ENCODE measurements around the gene PIK3CG. TPM values are rescaled to one million over a fixed set of nuclear protein-coding genes. Genes with fewer than 3 reads are reported as not detected.
"Not testable (repeated sequence)": the region's sequence is repeated elsewhere in the genome, so short reads cannot be mapped to it uniquely, and the experiment has no call there.

Gene PIK3CG
- total RNA-seq, 1 donor from 2014 or later = 0.82 TPM

DNA sequence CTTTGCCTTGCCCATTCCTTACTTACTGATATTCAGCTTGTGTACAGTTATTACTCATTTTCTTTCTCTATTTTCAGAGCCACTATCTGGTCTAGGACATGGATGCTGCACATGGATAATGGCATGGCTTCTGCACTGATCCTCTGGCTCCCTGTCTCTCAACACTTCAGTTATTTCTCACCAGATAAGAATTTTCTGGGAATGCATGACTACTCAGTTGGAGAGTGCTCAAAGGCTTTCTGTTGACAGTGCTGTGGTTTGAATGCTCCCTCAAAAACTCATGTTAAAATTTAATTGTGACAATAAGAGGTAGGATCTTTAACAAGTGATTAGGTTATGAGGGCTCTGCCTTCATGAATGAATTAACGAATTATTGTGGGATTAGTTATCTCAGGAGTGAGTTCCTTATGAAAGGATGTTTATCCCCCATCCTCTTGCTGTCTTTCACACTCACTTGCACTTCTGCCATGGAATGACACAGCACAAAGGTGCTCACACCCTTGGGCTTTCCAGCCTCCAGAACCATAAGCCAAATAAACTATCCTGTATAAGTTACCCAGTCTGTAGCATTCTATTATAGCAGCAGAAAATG lies 16.1 kb upstream of the PIK3CG start:
- DNase-seq (ENCODE audit: low read depth) (peak; percentile 89), FAIRE-seq (peak; percentile 83)
- H3K36me3 ChIP-seq (ENCODE audit: insufficient read depth, low read length) = no peaks in the 10 kb centered on the region
- peaks cover 9% of the 10 kb centered on the region for H3K4me1 ChIP-seq (ENCODE audit: insufficient read depth, low read length)
- H4K20me1 ChIP-seq (ENCODE audit: insufficient read depth, low read length) = no peaks in the 10 kb centered on the region
- Mint-ChIP-seq H3K4me3 (ENCODE audit: unreplicated experiment) (no peak overlapping the region), H3K9me3 (ENCODE audit: unreplicated experiment) (peaks cover 4% of the 10 kb centered on the region), H3K27me3 (ENCODE audit: low read depth, unreplicated experiment) (peaks cover 3% of the 10 kb centered on the region), H3K36me3 (ENCODE audit: low read depth, unreplicated experiment) (no peaks in the 10 kb centered on the region), H3K4me1 (ENCODE audit: low read depth, unreplicated experiment) (peaks cover 14% of the 10 kb centered on the region), H3K27ac (ENCODE audit: unreplicated experiment) (peak overlapping the region; percentile 3)
- TF ChIP-seq, protein P1, sequence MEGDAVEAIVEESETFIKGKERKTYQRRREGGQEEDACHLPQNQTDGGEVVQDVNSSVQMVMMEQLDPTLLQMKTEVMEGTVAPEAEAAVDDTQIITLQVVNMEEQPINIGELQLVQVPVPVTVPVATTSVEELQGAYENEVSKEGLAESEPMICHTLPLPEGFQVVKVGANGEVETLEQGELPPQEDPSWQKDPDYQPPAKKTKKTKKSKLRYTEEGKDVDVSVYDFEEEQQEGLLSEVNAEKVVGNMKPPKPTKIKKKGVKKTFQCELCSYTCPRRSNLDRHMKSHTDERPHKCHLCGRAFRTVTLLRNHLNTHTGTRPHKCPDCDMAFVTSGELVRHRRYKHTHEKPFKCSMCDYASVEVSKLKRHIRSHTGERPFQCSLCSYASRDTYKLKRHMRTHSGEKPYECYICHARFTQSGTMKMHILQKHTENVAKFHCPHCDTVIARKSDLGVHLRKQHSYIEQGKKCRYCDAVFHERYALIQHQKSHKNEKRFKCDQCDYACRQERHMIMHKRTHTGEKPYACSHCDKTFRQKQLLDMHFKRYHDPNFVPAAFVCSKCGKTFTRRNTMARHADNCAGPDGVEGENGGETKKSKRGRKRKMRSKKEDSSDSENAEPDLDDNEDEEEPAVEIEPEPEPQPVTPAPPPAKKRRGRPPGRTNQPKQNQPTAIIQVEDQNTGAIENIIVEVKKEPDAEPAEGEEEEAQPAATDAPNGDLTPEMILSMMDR (IDR thresholded peaks at IDR 0.05; ENCODE audit: insufficient read depth, low read depth, low read length) = no peak
- TF ChIP-seq EZH2 (IDR thresholded peaks at IDR 0.05; ENCODE audit: insufficient read depth, low read length) = no peak
- H3K9me3 ChIP-seq (ENCODE audit: insufficient read depth, low read depth, low read length) = no peaks in the 10 kb centered on the region
- peak overlapping the region; percentile 30 for H3K27ac ChIP-seq (ENCODE audit: low read depth, low read length)
- H3K4me2 ChIP-seq (ENCODE audit: low read length) = peak overlapping the region; percentile 56
- H3K27me3 ChIP-seq (ENCODE audit: insufficient read depth, low read length) = no peaks in the 10 kb centered on the region
- no peak overlapping the region for H3K4me3 ChIP-seq (ENCODE audit: insufficient read depth, low read depth, low read length)
- H2AFZ ChIP-seq (ENCODE audit: low read depth, low read length) = no peak overlapping the region
- H3K79me2 ChIP-seq (ENCODE audit: insufficient read depth, low read length) = no peaks in the 10 kb centered on the region
- H3K9ac ChIP-seq (ENCODE audit: low read length) = no peak overlapping the region

DNA sequence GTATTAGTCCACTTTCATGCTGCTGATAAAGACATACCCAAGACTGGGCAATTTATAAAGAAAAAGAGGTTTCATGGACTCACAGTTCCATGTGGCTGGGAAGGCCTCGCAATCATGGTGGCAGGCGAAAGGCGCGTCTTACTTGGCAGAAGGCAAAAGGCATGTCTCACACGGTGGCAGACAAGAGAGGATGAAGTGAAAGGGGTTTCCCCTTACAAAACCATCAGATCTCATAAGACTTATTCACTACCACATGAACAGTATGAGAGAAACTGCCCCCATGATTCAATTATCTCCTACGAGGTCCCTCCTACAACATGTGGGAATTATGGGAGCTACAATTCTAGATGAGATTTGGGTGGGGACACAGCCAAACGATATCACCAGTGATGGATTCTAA lies 13.4 kb upstream of the PIK3CG start:
- not testable (repeated sequence) for H3K9ac ChIP-seq (ENCODE audit: low read length); H4K20me1 ChIP-seq (ENCODE audit: insufficient read depth, low read length); H3K4me1 ChIP-seq (ENCODE audit: insufficient read depth, low read length); H3K36me3 Mint-ChIP-seq (ENCODE audit: low read depth, unreplicated experiment); H3K4me3 Mint-ChIP-seq (ENCODE audit: unreplicated experiment); DNase-seq (ENCODE audit: low read depth); H2AFZ ChIP-seq (ENCODE audit: low read depth, low read length); H3K27ac ChIP-seq (ENCODE audit: low read depth, low read length); H3K36me3 ChIP-seq (ENCODE audit: insufficient read depth, low read length); H3K9me3 ChIP-seq (ENCODE audit: insufficient read depth, low read depth, low read length); H3K4me3 ChIP-seq (ENCODE audit: insufficient read depth, low read depth, low read length); H3K4me2 ChIP-seq (ENCODE audit: low read length); H3K27ac Mint-ChIP-seq (ENCODE audit: unreplicated experiment); FAIRE-seq; H3K79me2 ChIP-seq (ENCODE audit: insufficient read depth, low read length); H3K9me3 Mint-ChIP-seq (ENCODE audit: unreplicated experiment); H3K27me3 ChIP-seq (ENCODE audit: insufficient read depth, low read length); H3K27me3 Mint-ChIP-seq (ENCODE audit: low read depth, unreplicated experiment)
- peaks cover 14% of the 10 kb centered on the region for H3K4me1 Mint-ChIP-seq (ENCODE audit: low read depth, unreplicated experiment)

DNA sequence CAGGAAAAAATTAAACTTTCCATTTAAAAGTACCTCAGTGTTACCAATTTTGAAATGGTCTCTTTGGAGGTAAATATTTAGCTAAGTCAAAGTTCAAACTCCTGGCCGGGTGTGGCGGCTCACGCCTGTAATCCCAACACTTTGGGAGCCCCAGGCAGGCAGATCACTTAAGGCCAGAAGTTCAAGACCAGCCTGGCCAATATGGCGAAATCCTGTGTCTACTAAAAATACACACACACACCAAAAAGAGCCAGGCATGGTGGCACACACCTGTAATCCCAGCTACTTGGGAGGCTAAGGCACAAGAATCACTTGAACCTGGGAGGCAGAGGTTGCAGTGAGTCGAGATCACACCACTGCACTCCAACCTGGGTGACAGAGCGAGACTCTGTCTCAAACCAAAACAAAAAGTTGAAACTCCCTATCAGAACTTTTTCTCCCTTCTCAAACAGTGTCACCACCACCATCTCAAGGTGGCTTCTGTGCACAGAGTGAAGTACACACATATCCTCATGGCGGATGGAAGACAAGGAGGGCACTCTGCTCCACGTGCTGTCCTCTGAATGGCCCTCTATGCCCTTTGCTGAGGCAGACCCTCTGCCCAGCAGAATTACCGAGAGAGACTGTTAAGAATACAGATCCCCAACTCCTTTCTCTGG lies 11.7 kb upstream of the PIK3CG start:
- Mint-ChIP-seq H3K36me3 (ENCODE audit: low read depth, unreplicated experiment) (no peaks in the 10 kb centered on the region), H3K27me3 (ENCODE audit: low read depth, unreplicated experiment) (peaks cover 5% of the 10 kb centered on the region), H3K27ac (ENCODE audit: unreplicated experiment) (no peak overlapping the region), H3K4me3 (ENCODE audit: unreplicated experiment) (no peak overlapping the region), H3K9me3 (ENCODE audit: unreplicated experiment) (peaks cover 6% of the 10 kb centered on the region), H3K4me1 (ENCODE audit: low read depth, unreplicated experiment) (peaks cover 14% of the 10 kb centered on the region)
- Histone ChIP-seq H2AFZ (ENCODE audit: low read depth, low read length) (no peak overlapping the region), H3K4me3 (ENCODE audit: insufficient read depth, low read depth, low read length) (no peak overlapping the region), H4K20me1 (ENCODE audit: insufficient read depth, low read length) (no peaks in the 10 kb centered on the region), H3K36me3 (ENCODE audit: insufficient read depth, low read length) (no peaks in the 10 kb centered on the region), H3K4me1 (ENCODE audit: insufficient read depth, low read length) (peaks cover 9% of the 10 kb centered on the region), H3K9me3 (ENCODE audit: insufficient read depth, low read depth, low read length) (no peaks in the 10 kb centered on the region), H3K27ac (ENCODE audit: low read depth, low read length) (no peak overlapping the region), H3K79me2 (ENCODE audit: insufficient read depth, low read length) (no peaks in the 10 kb centered on the region), H3K9ac (ENCODE audit: low read length) (no peak overlapping the region), H3K4me2 (ENCODE audit: low read length) (no peak overlapping the region), H3K27me3 (ENCODE audit: insufficient read depth, low read length) (no peaks in the 10 kb centered on the region)
- TF ChIP-seq, protein P1 (IDR thresholded peaks at IDR 0.05; ENCODE audit: insufficient read depth, low read depth, low read length) = no peak
- no peak for FAIRE-seq
- DNase-seq (ENCODE audit: low read depth) = no peak
